T47D (cell line): ENCODE results near the gene CDRT15L2.
"Not testable (repeated sequence)": the region's sequence is repeated elsewhere in the genome, so short reads cannot be mapped to it uniquely, and the experiment has no call there.

Experiments
- DNase-seq, 2 experiments: peaks; one replicate each; pipeline versions ENCODE4 v3.0.0 to v3.0.0-alpha.2; 2011 to 2012; ENCODE audit warnings: low read depth in 1 of 2, low spot score in 1 of 2
- JUND ChIP-seq: IDR thresholded peaks from 2 replicates; pipeline ENCODE4 v1.6.1; 2012; ENCODE audit warnings: low read depth
- in situ Hi-C: cut with HindIII; loops from 2 replicates; pipeline ENCODE4 v1.10.0; 2016; ENCODE audit warnings: low sequenced_read_pairs, low pct_unique_long_range_greater_than_20kb

The CDRT15L2 gene

DNA sequence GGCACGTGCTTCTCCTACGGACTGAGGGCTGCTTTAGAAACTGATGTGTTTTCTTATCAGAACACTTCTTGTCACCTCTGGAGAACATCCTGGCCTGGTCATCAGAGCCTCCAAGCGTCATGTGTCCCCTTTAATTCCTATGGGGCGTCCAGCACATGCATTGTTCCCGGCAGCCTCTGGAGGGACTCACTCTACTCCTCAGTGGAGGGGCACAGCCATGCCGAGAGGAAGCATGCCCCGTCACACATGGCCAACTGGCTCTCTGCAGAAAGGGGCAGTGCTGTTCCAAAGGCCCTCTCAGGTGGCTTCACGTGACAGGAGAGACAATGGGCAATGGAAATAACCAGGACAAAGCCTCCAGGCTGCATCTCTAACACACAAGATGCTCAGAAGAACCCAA, 31.8 kb downstream of the CDRT15L2 start:
- DNase-seq = no peak
- in situ Hi-C loops = no loop called here

DNA sequence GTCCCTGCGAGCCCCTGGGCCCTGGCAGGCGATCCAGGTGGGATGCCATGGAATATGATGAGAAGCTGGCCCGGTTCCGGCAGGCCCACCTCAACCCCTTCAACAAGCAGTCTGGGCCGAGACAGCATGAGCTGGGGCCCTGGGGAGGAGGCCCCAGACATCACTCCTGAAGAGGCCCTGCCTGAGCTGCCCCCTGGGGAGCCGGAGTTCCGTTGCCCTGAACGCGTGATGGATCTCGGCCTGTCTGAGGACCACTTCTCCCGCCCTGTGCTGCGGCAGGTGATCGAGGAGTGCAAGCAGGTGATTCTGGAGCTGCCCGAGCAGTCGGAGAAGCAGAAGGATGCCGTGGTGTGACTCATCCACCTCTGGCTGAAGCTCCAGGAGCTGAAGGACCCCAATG, 33.1 kb downstream of the CDRT15L2 start:
- in situ Hi-C loops = no loop called here
- no peak for TF ChIP-seq JUND
- DNase-seq = no peak

More for the DNA sequence above, 31.8 kb downstream of the CDRT15L2 start:
- TF ChIP-seq JUND = no peak

DNA sequence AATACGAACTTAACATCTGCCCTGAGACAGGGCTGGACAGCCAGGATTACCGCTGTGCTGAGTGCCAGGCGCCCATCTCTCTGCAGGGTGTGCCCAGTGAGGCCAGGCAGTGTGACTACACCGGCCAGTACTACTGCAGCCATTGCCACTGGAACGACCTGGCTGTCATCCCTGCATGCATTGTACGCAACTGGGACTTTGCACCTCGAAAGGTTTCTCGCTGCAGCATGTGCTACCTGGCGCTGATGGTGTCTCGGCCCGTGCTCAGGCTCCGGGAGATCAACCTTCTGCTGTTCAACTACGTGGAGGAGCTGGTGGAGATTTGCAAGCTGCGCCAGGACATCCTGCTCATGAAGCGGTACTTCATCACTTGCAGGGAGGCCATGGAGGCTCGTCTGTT, 33.7 kb downstream of the CDRT15L2 start:
- TF ChIP-seq JUND = no peak
- in situ Hi-C loops = no loop called here
- no peak for DNase-seq

DNA sequence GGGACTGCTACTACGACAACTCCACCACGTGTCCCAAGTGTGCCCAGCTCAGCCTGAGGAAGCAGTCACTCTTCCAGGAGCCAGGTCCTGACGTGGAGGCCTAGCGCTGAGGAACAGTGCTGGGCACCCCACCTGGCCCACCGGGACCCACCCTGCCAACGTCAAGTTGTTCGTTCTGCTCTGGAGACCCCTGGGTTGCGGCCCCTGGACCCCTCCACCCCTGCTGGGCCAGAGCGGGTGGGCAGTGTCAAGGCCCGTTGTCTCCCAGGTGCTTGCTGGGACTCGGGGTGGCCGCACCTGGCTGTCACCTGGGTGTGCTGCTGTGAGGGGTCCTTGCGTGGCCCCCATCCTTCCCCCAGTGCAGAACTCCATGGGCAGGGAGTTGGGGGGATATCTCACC, 34.4 kb downstream of the CDRT15L2 start:
- DNase-seq = no peak
- no peak for TF ChIP-seq JUND
- in situ Hi-C loops = no loop called here

DNA sequence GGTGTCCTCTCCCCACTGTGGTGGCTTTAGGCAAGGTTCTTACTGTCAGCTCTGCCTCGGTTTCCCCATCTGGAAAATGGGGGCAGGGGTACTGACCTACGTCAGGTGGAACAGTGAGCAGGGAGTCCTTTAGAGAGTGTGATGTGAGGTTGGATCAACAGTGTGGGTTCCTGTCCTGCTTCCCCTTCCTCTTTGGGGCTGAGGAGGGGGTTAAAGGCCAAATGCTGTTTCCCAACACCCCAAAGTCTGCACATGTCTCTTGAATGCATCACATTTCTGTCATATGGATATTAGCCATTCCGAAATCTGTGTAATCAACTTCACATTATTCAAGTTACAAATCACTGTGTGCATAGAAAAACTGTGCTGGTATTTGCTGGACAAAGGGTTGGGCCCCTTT, 35.9 kb downstream of the CDRT15L2 start:
- DNase-seq, in situ Hi-C loops: not testable (repeated sequence)
